ENCODE results near the gene ITGAV.

The ITGAV gene

DNA sequence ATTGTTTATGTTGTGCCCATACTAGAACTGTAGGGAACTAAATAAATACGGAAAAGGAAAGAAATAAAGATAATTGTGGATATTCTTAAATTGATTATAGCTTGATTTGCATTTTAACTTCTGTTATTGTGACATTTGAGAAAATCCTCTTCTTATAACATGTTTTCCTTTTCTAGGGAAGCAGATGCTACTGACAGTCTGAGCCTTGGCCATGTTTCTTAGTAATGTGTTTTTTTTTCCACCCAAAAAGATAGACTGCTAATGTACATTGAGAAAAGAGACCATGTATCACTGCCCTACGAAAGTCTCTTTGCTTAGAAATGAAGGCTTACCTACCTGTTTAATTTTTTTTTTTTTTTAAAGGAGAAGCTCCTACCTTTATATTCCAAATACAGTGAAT lies 22.2 kb downstream of the ITGAV start:
- DNase-seq (ENCODE audit: low read depth in 2 of 3, low spot score in 2 of 3): no peak

DNA sequence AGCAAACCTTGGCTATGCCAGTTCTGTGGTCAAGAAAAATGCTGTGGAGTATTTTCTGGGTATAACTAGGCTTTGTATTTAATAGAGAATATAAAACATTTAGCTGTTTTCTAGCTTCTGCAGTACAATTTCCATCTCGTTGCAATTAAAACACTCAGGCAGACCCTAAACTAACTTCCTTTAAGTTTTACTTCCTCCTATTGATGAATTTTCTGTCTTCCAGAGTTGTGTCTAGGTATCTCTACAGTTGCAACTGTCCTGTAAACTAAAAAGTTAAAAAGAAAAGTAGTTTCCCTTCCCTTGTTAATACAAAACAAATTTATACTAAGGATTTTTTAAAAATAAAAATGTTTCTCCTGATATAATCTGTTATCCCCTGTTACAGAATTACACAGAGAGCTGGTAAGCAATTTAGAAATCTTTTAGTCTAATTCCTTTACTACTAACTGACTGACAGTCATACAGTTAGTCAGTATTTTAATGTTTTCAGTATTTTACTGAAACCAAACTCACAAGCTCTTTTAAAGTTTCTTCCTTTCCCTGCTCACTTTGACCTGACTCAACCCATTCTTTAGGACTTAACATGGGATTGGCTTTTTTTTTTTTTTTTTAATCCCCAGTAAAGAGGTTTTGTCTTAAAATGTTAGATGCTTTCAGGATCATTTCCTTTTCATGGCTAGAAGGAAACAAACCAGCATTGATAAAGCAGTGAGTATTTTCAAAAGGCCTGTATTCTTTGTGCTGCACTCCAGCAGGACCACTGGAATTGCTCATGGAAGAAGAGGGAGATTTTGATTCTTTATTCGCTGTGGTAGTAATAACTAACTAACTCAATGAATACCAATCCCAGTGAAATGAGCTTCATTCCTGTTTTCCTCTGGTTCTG lies 22.9 kb downstream of the ITGAV start:
- no peak for DNase-seq (ENCODE audit: low read depth in 2 of 3, low spot score in 2 of 3)

DNA sequence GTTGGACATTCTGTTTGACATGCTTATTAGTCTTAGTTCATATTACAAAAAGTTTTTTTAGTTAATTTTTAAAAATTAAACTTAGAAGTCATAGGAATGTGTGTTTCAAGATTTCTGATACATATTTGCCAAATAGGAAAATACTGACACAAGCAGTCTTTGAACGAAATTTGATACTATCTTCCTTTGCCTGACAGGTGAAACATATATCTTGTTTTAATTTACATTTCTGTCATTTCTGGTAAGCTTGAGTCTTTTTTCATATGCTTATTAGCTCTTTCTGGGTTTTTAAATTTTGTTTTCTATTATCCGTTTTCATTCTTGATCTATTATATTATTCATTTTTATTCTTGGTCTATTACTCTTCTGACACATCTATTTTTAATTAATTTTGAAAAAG lies 24.5 kb downstream of the ITGAV start:
- no peak for DNase-seq (ENCODE audit: low read depth in 2 of 3, low spot score in 2 of 3)

GRCh38 chr2:186617148-186617547 lies 27.3 kb downstream of the ITGAV start:
- DNase-seq (ENCODE audit: low read depth in 2 of 3, low spot score in 2 of 3): no peak

DNA sequence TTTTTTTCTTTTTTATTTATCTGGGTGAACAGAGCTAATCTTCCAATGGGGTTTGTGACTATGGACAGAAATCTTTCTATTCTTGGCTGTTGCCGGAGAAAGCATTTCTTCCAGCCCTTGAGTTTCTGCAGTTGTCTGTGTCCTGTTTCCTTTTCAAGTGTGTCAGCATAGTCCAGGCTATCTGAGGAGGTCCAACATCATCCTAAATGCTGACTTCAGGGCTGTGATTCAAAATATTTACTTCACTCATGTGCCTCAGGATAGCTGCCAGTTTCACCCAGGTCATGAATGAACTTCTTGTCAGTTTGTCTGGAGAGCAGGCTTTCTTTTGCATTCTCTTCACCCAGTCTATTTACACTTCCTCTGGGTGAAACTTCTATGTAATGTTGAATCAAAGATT lies 27.9 kb downstream of the ITGAV start:
- no peak for DNase-seq (ENCODE audit: low read depth in 2 of 3, low spot score in 2 of 3)

- no peak for DNase-seq (ENCODE audit: low read depth in 2 of 3, low spot score in 2 of 3)
Measured at GRCh38 chr2:186618696-186619095, 28.8 kb downstream of the ITGAV start.

- no peak for DNase-seq (ENCODE audit: low read depth in 2 of 3, low spot score in 2 of 3)
Measured at GRCh38 chr2:186623084-186623483, 33.2 kb downstream of the ITGAV start.

DNA sequence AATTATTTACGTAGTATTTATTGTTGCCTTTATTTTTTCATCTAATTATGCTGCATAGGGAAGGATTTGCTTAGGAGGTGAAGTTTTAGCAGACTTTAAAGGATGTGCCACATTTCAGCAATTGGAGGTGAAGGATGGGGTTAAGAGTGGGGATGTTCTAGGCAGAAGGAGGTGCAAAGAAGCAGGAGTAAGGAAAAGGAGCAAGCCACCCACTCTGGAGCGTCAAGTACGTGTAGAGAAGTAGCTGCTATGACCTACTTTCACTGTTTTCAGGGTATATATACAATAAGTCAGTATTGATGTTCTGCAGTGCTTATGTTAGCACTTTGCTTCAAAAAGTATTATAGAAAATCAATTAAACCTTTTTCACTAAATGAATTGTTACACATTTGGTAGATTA lies 34.4 kb downstream of the ITGAV start:
- no peak for DNase-seq (ENCODE audit: low read depth in 2 of 3, low spot score in 2 of 3)

- no peak for DNase-seq (ENCODE audit: low read depth in 2 of 3, low spot score in 2 of 3)
Measured at GRCh38 chr2:186629250-186629996, 39.6 kb downstream of the ITGAV start.

- DNase-seq (ENCODE audit: low read depth in 2 of 3, low spot score in 2 of 3): no peak
Measured at GRCh38 chr2:186632417-186632816, 42.6 kb downstream of the ITGAV start.

DNA sequence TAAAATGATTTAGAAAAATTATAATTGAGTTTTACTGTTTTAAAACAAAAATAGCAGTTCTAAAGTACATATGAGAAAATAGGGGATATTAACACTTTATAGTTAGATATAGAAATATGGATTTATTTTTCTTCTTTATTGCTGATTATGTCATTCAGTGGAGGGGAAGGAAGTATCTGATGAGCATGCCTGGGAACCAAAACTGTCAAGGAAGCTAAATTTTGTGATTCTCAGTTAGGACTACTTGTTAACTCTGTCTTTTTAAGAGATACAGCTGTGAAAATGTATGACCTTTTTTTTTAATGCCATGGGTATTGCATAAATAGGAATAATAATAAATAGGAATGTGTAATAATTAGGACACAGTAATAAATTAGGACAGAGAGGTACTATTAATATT lies 44.8 kb downstream of the ITGAV start:
- no peak for DNase-seq (ENCODE audit: low read depth in 2 of 3, low spot score in 2 of 3)

DNA sequence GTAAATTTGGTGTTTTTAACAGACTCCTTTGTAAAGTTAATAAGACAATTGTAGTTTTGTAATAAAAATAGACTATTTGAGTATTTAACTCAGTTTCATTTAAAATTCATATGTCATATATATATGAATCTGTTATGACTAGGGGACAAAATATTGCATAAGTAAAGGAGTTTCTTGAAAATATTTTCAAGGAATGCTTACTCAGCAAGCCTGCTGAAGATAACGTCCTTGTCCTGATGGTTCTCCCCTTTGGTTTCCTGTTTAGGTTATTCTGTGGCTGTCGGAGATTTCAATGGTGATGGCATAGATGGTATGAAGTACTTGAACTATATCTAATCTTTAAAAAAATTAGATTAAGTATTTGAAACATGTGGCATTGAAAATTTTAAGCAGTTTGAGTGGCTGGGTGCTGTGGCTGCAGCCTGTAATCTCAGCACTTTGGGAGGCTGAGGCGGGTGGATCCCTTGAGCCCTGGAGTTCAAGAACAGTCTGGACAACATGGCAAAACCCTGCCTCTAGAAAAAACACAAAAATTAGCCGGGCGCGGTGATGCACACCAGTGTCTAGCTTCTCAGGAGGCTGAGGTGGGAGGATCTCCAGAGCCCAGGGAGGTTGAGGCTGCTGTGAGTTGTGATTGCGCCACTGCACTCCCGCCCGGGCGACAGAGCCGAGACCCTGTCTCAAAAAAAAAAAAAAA lies 47.1 kb downstream of the ITGAV start:
- DNase-seq (ENCODE audit: low read depth in 2 of 3, low spot score in 2 of 3): no peak

DNA sequence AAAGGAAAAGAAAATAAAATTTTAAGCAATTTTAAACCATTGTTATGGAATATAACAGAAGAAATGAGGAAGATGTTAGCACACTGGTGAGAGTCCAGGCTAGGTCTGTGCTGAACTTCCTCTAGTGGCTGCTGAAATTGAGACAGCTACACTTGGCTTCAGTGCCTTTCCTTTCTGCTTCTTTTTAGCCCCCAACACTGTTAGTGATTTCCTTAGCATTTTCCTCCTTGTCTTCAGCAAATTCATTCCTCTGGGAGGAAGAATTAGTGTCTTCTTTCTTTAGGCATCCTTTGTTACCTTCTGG lies 47.6 kb downstream of the ITGAV start:
- no peak for DNase-seq (ENCODE audit: low read depth in 2 of 3, low spot score in 2 of 3)

DNA sequence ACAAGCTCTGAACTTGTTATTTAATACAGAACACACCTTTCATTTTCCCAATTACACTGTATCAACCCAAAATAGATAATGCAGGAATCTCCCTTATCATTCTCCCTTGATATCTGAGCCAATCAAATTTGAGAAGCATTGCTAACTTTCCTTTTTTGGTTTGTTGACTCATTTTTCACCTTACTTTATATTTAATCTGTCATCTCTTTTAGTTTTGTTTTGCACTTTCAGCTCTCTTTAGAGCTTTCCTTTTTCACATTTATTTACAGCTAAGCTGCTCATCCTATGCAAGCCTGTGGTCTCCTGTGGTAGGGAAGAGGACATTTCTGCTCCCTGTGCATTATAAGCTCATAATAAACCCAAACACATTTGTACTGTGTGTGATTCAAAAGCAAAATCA lies 50.1 kb downstream of the ITGAV start:
- no peak for DNase-seq (ENCODE audit: low read depth in 2 of 3, low spot score in 2 of 3)

GRCh38 chr2:186641132-186641806 lies 51.4 kb downstream of the ITGAV start:
- DNase-seq (ENCODE audit: low read depth in 2 of 3, low spot score in 2 of 3): no peak

DNA sequence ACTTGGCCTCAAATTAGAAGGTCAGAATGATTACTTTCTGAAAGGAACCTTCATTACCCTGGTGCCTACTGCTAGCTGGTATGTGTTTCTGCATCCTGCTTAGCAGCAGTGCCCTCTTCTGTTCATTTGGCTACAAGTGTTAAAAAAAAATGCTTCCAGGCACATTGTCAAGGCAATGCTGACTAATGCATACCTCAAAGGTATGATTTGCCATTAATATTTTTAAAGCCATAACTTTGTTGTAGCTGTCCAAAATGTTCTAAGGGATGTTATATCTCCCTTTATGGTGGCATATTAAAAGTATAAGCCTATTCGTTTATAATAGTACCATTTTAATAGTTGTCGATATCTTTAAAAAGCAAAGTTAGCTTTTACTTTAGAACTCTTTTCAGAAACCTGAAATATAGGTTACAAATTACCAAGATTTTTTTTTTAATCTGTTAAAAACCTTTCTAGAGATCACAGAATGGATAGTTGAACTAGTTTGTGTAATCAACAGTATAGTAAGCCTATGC lies 52.0 kb downstream of the ITGAV start:
- no peak for DNase-seq (ENCODE audit: low read depth in 2 of 3, low spot score in 2 of 3)

DNA sequence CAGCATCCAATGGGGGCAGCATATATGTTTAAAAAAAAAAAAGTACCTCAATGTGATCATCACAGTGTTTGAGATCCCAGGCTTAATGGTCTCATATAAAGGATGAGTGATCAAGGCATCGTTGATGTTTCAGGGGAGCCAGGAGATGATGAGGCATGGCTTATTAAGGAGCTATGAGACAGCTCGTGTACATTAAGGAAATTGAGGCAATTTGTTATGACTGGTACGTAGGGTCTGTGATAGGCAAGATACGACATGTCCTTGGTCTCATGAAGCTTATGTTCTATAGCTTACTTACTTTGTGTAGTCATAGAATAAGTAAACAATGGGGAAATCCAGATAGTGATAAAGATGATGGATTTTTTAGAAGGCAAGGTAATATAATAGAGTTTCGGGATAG lies 54.9 kb downstream of the ITGAV start:
- no peak for DNase-seq (ENCODE audit: low read depth in 2 of 3, low spot score in 2 of 3)

- no peak for DNase-seq (ENCODE audit: low read depth in 2 of 3, low spot score in 2 of 3)
Measured at GRCh38 chr2:186645999-186646398, 56.1 kb downstream of the ITGAV start.

GRCh38 chr2:186648130-186648529 lies 58.3 kb downstream of the ITGAV start:
- no peak for DNase-seq (ENCODE audit: low read depth in 2 of 3, low spot score in 2 of 3)

DNA sequence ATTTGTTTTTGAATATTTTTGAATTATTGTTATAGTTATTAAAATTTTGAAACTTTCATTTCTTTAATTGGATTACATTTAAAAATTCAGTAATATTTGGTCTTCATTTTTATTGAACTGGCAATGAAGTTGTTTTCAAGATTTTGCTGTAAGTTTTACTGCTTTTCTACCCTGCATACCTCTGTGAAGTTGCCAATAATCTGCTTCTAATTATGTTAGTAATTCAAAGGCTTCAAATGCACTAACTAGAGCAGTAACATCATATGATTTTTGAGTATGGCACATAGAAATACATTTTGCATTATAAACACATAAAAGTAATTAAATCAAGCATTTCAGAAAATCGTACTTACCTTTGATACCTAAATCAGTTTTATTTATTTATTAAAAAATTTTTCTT lies 63.7 kb downstream of the ITGAV start:
- DNase-seq (ENCODE audit: low read depth in 2 of 3, low spot score in 2 of 3): no peak

- DNase-seq (ENCODE audit: low read depth in 2 of 3, low spot score in 2 of 3): no peak
Measured at GRCh38 chr2:186659383-186659782, 69.5 kb downstream of the ITGAV start.

All from activated CD8-positive, alpha-beta memory T cell treated with anti-CD3 and anti-CD28 coated beads for 48 hours (primary cell).